HG02610 (cell line): ENCODE results near the gene P3H3.
"Not testable (repeated sequence)": the region's sequence is repeated elsewhere in the genome, so short reads cannot be mapped to it uniquely, and the experiment has no call there.

Experiments
- ATAC-seq: cut with Tn5 transposase; IDR thresholded peaks from one replicate; pipeline ENCODE4 v1.9.1; 2021; ENCODE audit warnings: mild to moderate bottlenecking, moderate library complexity; ENCODE audit not compliant: unreplicated experiment

P3H3 gene

DNA sequence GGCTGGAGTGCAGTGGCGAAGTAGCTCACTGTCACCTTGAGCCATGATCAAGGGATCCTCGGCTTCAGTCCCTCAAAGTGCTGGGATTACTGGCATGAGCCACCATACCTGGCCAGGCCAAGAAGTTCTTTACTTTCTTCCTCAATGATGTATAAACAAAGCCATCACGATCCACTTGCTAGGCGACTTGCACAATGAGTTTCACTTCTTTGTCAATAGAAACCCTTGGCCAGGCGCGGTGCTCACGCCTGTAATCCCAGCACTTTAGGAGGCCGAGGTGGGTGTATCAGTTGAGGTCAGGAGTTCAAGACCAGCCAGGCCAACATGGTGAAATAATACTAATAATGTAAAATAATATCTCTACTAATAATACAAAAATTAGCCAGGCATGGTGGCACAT lies 59.3 kb downstream of the P3H3 start:
- no peak for ATAC-seq

DNA sequence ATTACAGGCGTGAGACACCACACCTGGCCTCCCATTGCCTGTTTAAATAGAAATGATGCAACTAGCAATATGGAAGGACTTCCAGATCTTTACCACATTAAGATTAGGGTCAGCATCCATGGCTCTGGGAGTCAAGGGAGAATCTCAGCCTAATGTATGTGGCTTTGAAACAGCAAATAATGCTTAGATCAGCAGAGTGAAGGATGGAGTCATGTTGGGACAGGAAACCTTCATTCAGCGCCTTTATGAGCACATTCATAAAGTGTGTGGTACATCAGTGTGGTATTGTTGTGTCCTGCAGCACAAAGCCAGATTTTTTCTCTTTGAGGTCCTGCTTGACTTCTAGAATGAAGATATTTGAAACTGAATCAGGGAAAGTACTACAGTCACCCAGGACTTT lies 60.2 kb downstream of the P3H3 start:
- ATAC-seq: no peak

DNA sequence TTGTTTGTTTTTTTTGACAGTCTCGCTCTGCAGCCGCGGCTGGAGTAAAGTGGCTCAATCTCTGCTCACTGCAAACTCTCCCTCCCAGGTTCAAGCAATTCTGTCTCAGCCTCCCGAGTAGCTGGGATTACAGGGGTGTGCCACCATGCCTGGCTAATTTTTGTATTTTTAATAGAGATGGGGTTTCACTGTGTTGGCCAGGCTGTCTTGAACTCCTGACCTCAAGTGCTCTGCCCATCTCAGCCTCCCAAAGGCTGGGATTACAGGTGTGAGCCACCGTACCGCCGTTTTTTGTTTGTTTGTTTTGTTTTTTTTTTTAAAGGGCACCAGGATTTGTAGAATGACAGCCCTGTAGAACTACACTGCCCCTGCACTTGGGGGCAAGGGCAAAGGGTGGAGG lies 60.6 kb downstream of the P3H3 start:
- not testable (repeated sequence) for ATAC-seq
